Peyer's patch (tissue), 4 donors: ENCODE measurements around the gene URB2. TPM values are rescaled to one million over a fixed set of nuclear protein-coding genes. Genes with fewer than 3 reads are reported as not detected.

Source experiments
- DNase-seq, 3 donors: peaks; one replicate each; pipeline ENCODE4 v3.0.0-alpha.2; 2017 to 2019
- H3K27ac ChIP-seq, 4 donors: fragments of 200-600 bp; sonication (generic); one replicate each; pipeline ENCODE4 v1.5.1; 2016 to 2019
- H3K27me3 ChIP-seq, 2 donors: fragments of 200-600 bp; sonication (generic); one replicate each; pipeline ENCODE4 v1.5.1; 2019
- H3K36me3 ChIP-seq, 3 donors: fragments of 200-600 bp; sonication (generic); one replicate each; pipeline ENCODE4 v1.5.1; 2016 to 2019
- H3K4me1 ChIP-seq, 4 donors: fragments of 200-600 bp; sonication (generic); one replicate each; pipeline ENCODE4 v1.5.1; 2016 to 2019
- H3K4me3 ChIP-seq, 4 donors: fragments of 200-600 bp; sonication (generic); 1 replicate in 3 of 4; 2 replicates in 1 of 4; pipeline ENCODE4 v1.5.1; 2016 to 2019; ENCODE audit warnings: mild to moderate bottlenecking in 1 of 4
- H3K9me3 ChIP-seq, 4 donors: fragments of 200-600 bp; sonication (generic); one replicate each; pipeline ENCODE4 v1.5.1; 2016 to 2019; ENCODE audit warnings: mild to moderate bottlenecking in 1 of 4
- POLR2A ChIP-seq, 2 donors: fragments of 450-650 bp; IDR thresholded peaks; one replicate each; pipeline ENCODE4 v1.5.1; 2017; ENCODE audit warnings: antibody characterized with exemption in 2 of 2, mild to moderate bottlenecking in 2 of 2, moderate library complexity in 2 of 2
- total RNA-seq, 4 donors: library from RNA; depleted of rRNA; stranded (reverse); fragments of >200 nt; gene quantifications; one replicate each; pipeline ENCODE4 v1.1.0, GENCODE V29; 2016
- TF ChIP-seq, protein P1 (sequence below), 6 experiments: fragments of 450-650 bp in 4 of 6; fragments of 200-600 bp in 2 of 6; sonication (generic) in 1 of 6; IDR thresholded peaks; one replicate each; pipeline ENCODE4 v1.5.1; 2017 to 2019; ENCODE audit warnings: antibody characterized with exemption in 6 of 6, mild to moderate bottlenecking in 3 of 6, moderate library complexity in 1 of 6

URB2 gene
- total RNA-seq, 4 donors from 2014 or later = 3.7 to 10.7 (median 8.3) TPM

DNA sequence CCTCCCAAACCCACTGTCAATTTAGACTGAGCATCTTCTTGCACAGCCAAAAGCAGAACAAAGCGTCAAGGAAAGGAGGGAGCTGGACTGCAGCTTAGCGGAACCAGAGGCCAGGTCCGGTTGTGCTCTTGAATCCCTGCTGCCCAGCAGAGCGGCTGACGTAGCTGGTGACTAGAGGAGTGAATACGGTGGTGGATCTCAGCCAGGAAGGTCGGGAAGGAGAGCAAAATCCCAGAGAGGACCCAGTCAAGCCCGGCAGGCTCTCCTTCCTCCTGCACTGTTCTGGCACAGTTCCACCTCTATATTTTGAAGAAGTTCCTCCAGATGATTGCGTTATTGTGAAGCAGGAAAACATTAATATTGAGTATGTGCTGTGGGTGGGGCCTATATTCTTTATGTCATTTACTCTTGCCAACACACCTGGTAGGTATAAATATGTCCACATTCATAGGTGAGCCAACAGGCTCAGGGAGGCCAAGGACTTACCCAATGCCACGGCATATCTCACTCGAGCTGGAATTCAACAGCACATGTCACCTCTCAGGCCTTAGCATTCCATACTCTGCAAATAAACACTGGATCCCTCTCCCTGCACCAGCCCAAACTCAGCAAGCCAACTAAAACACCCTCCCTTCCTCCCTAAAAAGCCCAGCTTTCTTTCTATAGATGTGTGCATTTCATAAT, 43.9 kb upstream of the URB2 start:
- H3K27ac ChIP-seq = no peak overlapping the region
- no peak overlapping the region for H3K4me3 ChIP-seq
- H3K9me3 ChIP-seq = no peaks in the 10 kb centered on the region

DNA sequence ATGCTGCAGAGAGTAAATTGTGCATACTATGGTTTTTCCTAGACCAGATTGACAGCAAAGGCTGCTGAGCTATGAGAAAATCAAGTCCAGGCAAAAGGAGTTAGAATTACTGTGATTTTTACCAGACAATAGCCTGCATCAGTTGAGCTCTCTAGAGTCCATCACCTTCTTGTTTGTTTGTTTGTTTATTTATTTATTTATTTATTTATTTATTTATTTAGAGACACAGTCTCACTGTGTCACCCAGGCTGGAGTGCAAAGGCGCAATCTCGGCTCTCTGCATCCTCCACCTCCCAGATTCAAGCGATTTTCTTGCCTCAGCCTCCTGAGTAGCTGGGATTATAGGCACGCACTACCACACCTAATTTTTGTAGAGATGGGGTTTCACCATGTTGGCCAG, 43.3 kb upstream of the URB2 start:
- H3K27me3 ChIP-seq = no peaks in the 10 kb centered on the region
- H3K36me3 ChIP-seq = no peaks in the 10 kb centered on the region
- no peak overlapping the region for H3K4me3 ChIP-seq
- no peak overlapping the region for H3K27ac ChIP-seq
- peaks cover 0 to 14% (median 6%) of the 10 kb centered on the region in 4 donors for H3K4me1 ChIP-seq
- DNase-seq = no peak
- H3K9me3 ChIP-seq = no peaks in the 10 kb centered on the region
- TF ChIP-seq, protein P1, sequence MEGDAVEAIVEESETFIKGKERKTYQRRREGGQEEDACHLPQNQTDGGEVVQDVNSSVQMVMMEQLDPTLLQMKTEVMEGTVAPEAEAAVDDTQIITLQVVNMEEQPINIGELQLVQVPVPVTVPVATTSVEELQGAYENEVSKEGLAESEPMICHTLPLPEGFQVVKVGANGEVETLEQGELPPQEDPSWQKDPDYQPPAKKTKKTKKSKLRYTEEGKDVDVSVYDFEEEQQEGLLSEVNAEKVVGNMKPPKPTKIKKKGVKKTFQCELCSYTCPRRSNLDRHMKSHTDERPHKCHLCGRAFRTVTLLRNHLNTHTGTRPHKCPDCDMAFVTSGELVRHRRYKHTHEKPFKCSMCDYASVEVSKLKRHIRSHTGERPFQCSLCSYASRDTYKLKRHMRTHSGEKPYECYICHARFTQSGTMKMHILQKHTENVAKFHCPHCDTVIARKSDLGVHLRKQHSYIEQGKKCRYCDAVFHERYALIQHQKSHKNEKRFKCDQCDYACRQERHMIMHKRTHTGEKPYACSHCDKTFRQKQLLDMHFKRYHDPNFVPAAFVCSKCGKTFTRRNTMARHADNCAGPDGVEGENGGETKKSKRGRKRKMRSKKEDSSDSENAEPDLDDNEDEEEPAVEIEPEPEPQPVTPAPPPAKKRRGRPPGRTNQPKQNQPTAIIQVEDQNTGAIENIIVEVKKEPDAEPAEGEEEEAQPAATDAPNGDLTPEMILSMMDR (IDR thresholded peaks at IDR 0.05) = no peak
- TF ChIP-seq POLR2A (IDR thresholded peaks at IDR 0.05) = no peak

More for the DNA sequence above, 43.9 kb upstream of the URB2 start:
- no peak for DNase-seq
- Histone ChIP-seq H3K27me3 (no peaks in the 10 kb centered on the region), H3K36me3 (no peaks in the 10 kb centered on the region), H3K4me1 (peaks cover 0 to 14% (median 6%) of the 10 kb centered on the region in 4 donors)
- no peak for TF ChIP-seq POLR2A (IDR thresholded peaks at IDR 0.05)
- TF ChIP-seq, protein P1 (IDR thresholded peaks at IDR 0.05) = no peak

DNA sequence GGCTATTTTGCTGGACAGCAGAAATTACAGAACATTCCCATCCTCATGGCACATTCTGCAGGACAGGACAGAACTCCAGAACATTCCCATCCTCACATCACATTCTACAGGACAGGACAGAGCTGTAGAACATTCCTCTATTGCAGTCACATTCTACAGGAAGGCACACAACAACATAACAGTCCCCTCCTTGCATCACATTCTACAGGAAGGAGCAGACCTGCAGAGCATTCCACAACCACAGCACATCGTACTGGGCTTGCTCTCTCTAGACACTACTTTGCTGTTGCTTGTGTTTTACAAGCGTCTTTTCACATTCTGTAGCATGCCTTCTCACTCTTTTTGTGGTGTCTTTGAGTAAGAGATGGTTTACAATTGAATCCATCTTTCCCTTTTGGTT, 40.7 kb upstream of the URB2 start:
- Histone ChIP-seq H3K9me3 (no peaks in the 10 kb centered on the region), H3K27me3 (no peaks in the 10 kb centered on the region), H3K27ac (no peak overlapping the region), H3K36me3 (no peaks in the 10 kb centered on the region), H3K4me1 (no peaks in the 10 kb centered on the region), H3K4me3 (no peak overlapping the region)
- no peak for DNase-seq
- no peak for TF ChIP-seq POLR2A (IDR thresholded peaks at IDR 0.05)
- TF ChIP-seq, protein P1 (IDR thresholded peaks at IDR 0.05) = no peak

DNA sequence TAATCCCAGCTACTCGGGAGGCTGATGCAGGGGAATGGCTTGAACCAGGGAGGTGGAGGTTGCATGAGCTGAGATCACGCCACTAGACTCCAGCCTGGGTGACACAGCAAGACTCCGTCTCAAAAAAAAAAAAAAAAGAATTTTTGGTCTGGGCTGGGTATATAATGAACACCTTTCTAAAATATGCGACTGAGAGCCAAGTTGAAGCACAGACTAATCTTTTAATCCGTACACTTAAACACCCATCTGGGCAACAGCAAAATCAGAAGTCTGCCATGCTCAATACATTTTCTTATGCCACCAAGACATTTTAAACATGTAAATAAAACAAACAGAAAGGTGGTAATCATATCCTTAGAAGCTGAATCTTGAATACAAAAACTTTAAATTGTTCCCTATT, 35.9 kb upstream of the URB2 start:
- no peak overlapping the region for H3K27ac ChIP-seq

DNA sequence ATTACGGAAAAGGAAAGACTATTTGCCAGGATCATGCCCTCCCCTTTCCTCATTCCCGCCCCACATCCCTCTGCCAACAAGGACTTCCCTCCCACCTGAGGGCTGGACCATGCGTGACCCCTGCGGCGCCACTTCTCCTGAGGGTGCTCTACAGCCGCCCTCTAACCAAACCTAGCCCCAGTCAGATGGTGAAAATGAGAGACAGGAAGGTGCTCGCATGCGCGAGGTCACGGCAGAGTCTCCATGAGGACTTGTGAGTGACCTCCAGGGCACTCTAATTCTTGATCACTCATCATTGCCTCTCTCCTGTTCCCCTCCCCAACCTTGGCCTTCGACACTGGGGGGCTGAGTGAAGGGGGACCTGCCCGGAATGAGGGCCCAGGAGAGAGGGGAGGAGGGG, 32.2 kb upstream of the URB2 start:
- Histone ChIP-seq H3K9me3 (no peaks in the 10 kb centered on the region), H3K4me1 (no peaks in the 10 kb centered on the region), H3K4me3 (no peak overlapping the region), H3K27me3 (no peaks in the 10 kb centered on the region), H3K36me3 (peaks cover 0 to 25% (median 0%) of the 10 kb centered on the region in 3 donors), H3K27ac (no peak overlapping the region)
- DNase-seq = no peak
- TF ChIP-seq, protein P1 (IDR thresholded peaks at IDR 0.05) = no peak
- no peak for TF ChIP-seq POLR2A (IDR thresholded peaks at IDR 0.05)

More for the DNA sequence above, 35.9 kb upstream of the URB2 start:
- no peak for DNase-seq
- no peak overlapping the region for H3K4me3 ChIP-seq
- TF ChIP-seq, protein P1 (IDR thresholded peaks at IDR 0.05) = no peak
- no peak for TF ChIP-seq POLR2A (IDR thresholded peaks at IDR 0.05)
- H3K36me3 ChIP-seq = peaks cover 0 to 25% (median 0%) of the 10 kb centered on the region in 3 donors
- H3K9me3 ChIP-seq = no peaks in the 10 kb centered on the region
- no peaks in the 10 kb centered on the region for H3K27me3 ChIP-seq
- no peaks in the 10 kb centered on the region for H3K4me1 ChIP-seq
